ENCODE results near the gene ABLIM2.
"Not testable (repeated sequence)": the region's sequence is repeated elsewhere in the genome, so short reads cannot be mapped to it uniquely, and the experiment has no call there.

ABLIM2 gene

DNA sequence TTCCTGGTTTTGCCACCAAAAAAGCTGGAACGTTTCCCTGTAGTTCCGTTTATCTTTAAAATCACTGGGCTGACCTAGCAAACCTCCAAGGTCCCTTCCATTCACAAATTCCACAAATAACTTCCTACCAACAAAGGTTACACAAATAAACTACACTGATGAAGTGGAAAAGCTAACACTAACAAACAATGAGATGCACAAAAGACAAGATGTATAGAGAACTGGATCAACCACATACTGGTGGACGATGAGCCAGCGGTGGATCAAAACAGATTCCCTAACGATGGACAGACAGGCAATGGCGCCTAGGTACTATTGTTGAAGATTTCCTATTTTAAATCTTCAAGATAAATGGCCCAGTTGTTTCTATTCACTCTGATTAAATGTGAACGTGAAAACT lies 234.4 kb downstream of the ABLIM2 start:
- DNase-seq, result peak; percentile 32

DNA sequence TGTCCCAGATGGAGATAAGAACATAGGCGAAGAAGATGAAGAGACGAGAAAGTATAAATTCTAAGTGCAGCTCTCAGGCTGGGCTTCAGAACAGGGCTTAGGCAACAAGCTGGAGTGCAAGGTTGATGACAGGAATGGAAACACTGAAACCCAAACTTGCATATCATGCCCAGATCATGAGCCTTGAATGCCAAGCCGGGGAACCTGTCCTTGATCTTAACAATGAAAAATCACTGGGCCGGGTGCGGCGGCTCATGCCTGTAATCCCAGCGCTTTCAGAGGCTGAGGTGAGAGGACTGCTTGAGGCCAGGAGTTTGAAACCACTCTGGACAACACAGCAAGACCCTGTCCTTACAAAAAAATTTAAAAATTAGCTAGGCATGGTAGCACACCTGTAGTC lies 236.1 kb downstream of the ABLIM2 start:
- no peak for DNase-seq

DNA sequence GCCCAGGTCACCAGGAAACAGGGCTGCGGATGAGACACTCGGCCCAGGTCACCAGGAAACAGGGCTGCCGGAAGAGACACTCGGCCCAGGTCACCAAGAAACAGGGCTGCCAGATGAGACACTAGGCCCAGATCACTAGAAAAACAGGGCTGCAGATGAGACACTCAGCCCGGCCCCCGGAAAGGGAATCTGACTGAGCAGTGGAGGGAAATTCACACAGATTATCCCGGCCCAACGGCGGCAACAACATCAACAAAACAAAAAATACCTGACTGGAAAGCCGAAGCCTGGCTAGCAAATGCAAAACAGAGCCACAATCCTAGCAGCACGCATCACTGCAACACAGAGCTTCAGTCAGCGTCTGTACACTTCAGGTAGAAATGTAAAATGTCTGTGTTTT lies 239.6 kb downstream of the ABLIM2 start:
- DNase-seq, result no peak

DNA sequence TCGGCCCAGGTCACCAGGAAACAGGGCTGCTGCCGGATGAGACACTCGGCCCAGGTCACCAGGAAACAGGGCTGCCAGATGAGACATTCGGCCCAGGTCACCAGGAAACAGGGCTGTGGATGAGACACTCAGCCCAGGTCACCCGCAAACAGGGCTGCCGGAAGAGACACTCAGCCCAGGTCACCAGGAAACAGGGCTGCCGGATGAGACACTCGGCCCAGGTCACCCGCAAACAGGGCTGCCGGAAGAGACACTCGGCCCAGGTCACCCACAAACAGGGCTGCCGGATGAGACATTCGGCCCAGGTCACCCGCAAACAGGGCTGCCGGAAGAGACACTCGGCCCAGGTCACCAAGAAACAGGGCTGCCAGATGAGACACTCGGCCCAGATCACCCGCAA lies 240.4 kb downstream of the ABLIM2 start:
- not testable (repeated sequence) for DNase-seq

DNA sequence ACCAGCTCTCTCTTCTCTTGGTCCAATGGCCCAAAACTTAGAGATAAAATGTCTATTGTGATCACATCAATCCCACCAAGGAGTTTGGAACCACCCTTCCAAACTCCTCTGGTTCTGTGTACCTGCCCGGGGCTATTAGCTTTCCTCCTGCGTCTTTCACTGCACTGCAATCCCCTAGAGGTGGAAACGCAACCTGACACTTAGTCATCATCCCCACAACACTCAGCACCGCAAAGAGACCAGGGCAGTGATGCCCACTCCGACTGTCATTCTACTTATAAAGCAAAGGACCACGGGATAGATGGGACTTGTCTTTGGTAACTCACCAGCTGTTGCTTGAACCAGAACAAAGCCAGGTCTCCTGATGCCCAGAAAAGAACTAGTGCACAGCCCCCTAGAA lies 240.9 kb downstream of the ABLIM2 start:
- DNase-seq, result no peak

DNA sequence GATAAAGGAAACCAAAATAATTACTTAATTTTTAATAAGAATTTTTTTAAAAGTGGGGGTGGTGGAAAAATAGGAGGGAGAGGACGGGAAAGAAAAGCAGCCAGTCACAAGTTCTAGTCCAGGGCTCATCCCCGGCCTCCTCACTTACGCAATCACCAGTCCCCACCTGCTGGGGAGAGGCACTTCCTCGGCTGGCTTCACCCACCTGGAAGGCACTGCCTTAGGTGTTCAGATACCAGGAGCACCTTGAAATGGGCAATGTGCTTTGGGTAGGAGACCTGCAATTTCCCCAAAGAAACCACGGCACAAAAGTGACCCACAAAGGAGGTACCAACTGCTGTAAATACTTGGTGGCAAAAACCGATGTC lies 242.8 kb downstream of the ABLIM2 start:
- no peak for DNase-seq
